Activated T-cell treated with anti-CD3 and anti-CD28 coated beads for 24 hours (primary cell): ENCODE results near the gene ELOB.

Source experiments
- DNase-seq: peaks from one replicate; pipeline ENCODE4 v3.0.0-alpha.2; 2020; ENCODE audit warnings: low read depth

Gene ELOB

DNA sequence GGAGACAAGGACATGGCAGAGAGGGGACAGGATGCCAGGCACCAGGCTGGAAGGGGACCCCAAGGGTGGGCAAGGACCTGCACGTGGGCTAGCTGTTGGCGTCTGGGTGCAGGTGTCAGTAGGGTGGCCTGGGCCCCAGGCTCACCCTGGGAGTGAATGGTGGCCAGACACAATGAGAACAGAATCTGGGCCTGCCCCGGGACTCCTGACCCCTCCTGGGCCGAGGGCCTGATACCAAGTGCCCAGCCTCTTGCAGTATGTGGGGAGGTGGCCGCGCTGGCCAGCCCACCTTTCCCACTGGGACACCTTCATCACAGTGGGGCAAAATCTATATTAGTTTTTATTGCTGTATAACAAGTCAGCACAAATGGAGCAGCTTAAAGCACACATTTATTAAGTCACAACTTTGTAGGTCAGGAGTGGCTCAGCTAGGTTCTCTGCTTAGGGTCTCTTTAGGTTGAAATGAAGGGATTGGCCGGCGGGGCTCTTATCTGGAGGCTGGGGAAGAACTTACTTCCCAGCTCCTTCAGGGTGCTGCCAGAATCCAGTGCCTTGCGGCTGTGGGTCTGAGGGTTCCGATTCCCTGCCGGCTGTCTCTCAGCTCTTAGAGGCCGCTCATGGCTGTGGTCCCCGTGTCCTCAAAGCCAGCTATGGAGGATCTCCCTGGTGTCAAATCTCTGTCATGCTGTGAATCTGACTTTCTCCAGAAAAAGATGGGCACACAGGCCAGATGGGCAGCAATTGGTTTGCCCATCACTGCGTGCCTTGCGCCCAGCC, 6.7 kb upstream of the ELOB start:
- DNase-seq, result no peak

DNA sequence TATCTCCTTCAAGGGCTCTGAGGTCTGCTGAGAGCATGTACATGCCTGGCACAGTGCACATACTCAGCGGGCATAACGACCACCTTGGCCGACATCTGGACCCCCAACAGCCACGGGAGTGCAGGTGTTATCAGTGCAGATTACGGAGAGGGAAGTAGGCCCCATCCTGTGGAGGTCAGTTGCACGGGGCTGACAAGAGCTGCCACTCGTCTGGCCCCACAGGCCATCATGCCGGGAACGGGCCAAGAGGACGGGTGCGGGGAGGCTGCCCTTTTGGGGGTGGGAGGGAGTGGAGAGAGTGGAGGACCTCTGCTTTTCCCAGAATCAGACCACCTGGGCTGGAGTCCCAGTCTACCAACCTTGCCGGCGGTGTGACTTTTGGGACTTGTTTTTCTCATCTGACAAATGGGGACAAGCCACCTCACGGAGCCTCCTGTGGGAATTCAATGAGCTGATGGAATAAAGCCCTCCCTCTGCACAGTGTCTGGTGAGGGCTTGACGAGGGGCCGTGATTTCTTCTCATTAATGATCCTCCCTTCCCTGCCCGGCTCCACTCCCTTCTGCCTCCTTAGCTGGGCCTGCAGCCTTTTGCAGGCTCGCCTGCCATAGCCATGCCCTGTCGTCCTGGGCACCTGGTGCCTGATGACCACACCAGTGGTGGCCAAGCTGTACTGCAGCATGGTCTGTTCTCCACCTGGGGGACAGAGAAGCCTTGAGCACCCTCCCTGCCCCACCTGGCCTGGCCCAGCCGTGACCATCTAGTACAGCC, 5.7 kb upstream of the ELOB start:
- no peak for DNase-seq

DNA sequence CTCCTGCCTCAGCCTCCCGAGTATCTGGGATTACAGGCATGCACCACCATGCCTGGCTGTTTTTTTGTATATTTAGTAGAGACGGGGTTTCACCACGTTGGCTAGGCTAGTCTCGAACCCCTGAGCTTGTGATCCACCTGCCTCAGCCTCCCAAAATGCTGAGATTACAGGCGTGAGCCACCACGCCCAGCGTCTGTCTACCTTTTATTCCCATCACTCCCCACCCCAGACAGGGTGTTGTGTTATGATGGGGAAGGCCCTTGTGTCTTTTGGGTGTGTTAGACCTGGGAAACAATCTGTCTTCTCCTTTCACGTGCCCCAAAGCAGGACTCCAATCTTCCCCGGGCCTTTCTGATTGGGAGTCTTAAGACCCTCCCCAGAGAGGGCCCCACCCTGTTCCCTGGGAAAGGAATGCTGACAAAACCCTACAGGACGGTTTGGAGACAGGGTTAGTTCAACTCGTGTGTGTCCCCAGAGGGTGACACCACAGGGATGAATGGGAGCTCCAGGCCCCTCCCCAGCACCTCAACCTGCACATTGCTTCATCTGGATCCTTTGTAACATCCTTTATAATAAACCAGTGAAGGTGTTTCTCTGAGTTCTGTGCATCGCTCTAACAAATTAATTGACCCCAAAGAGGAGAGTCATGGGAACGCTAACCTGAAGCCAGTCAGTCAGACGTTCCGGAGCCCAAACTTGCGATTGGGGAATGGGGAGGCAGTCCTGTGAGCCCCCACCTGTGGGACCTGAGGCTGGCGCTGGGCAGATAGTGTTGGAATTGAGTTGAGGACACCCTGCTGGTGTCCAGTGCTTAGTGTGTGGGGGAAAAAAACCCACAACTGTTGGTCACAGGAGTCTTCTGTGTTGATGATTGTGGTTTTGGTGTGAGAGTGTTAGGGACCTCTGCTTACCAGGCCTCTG, 3.2 kb upstream of the ELOB start:
- DNase-seq, result no peak

DNA sequence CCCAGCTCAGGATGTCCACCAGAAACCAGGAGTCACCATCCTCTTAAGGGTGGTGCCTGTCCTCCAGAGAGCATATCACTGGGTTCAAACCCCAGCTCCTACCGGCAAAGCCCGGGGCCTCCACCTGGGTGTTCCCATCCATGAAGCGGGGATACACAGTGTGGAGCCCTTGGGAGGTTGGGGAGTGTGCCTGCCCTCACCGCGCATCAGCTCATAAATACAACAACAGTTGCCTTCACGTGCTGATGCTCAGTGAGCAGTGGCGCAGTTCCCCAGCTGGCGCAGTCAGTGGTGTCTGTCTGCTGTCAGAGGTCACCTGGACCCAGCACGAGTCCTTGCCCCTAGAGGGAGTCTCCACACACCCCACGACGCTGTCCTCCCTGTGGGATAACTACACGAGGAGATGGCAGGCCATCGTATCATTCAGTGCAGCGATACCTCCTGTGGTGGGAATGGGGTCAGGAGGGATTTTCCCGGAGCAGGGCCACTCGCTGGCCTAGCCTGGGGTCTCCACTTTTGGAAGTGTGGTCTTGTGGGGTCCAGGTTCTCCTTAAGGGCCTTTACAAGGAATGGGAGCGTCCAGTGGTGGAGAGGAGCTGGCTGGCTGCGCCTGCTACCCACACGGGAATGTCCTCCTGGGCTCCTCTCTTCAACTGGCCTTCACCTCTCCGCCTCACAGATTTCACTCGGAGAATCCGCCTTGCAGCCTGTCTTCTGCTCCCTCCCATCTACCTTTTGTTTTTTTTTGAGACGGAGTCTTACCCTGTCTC, 2.3 kb upstream of the ELOB start:
- no peak for DNase-seq

DNA sequence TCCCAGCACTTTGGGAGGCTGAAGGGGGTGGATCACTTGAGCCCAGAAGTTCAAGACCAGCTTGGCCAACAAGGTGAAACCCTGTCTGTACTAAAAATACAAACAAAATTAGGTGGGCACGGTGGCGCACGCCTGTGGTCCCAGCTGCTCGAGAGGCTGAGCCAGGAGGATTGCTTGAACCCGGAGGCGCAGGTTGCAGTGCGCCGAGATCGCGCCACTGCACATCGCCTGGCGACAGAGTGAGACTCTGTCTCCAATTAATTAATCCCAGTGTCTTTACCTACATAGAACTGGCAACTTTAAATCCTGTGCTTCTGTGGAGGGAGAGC, 1.5 kb upstream of the ELOB start:
- DNase-seq, result no peak

DNA sequence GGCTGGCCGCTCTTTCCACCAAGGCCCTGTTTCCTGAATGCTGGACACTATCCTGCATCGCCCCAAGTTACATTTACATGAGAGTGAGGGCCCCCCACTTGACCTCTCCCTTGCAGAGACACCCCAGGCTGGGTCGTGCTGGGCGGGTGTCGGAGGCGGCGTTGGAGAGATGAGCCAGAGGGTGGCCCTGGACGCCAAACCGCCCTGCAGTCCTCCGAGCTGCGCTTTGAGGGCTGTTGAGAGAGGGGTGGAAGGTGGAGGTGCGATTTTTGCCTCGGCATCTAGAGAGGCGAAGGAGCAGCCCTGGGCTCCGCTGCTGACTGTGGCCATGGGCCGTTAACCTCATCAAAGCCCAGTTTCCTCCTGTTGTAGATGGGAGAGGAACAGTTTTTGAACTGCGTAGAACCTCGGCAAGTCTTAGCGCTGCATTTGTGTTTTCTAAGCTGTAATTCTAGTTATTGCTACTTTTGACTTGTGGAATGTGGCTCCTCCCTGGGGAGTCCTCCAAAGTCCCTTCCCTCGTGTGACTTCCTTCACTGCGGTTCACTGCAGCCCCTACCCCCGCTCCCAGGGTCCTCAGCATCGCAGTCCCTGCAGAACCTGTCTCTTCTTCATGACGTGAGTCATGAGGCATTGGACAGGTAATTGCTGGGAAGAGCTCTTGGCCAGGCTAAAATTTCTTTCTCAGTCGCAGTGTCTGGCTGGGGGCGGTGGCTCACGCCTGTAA, 986 bp upstream of the ELOB start:
- DNase-seq, result no peak

DNA sequence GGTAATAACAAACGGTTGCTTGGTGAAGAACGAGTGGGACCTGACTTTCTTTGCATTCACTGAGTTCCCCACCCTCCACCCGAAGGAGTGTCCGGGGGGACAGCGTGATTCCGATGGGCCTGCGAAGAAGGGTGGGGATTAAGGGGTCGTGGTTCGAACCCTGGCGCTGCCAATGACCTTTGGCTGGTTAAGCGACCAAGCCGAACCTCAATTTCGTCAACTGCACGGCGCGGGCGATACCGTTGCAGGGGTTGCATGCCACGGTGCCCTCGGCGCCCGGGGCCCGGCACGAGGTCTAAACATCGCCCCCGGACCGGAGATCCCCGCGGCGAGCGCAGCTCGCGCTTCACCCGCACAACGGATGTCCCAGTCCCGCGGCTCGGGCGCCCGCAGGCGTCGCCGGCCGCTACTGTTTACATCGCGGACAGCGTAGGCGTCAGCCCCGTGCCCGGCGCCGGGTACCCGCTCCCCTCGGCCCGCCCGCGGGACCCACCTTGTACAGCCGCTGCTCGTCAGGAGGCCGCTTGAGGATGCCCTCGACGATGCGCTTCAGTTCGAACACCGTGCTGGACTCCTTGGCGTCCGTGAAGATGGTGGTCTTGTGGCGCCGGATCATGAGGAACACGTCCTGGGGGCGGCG, 460 bp downstream of the ELOB start:
- DNase-seq, result no peak

DNA sequence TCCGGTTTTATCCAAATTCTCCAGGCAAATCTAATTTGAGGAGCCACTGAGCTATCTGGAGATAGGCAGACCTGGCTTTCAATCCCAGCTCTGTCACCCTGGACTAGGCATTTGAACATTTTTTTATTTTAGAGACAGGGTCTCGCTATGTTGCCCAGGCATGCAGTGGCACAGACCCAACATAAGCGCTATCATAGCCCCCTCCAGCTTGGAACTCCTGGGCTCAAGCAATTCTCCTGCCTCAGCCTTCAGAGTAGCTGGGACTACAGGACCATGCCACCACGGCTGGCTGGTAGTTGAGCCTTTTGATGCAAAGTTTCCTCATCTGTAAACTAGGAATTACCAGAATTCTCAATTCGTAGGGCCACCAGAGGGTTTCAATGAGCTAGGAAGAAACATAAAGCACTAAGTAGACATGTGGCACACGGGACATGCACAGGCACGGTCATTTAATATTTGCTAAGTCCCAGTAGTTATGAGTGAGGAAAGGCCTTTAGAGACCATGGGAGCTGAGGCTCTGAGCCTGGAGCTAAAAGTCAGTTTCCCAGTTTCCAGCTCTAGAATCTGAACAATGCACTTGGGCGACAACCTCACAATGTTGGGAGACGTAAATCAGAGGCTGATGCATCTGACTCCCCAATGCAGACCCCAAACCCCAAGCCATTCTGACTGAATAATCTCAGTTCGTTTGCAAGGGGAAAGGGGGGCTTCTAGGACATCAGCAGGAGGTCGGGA, 1.1 kb downstream of the ELOB start:
- DNase-seq, result no peak

DNA sequence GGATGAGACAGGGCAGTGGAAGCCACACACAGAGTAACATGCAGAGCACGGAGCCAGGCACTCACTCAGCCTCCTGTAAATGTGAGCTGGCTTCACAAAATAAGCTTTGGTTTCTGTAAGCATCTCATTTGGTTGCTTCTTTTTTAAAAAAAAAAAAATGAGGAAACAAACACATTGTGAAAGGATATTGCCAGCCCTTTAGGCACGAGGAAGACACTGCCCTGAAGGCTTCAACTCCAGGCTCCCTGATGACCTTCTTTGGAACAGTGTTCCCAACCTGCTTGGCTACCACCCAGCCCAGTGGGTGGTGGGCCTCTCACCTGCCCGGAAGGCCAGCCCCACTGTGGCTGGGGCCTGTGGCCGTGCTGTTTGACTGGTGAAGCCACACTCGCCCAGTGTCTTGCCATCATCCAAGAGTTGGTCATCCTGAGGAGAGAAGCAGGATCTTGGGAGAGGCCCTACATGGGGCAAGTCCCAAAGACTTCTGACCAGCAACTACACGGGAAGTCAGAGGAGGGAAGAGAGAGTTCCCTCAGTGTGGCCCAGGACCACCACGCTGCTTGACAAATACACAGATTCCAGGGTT, 1.9 kb downstream of the ELOB start:
- DNase-seq, result no peak

DNA sequence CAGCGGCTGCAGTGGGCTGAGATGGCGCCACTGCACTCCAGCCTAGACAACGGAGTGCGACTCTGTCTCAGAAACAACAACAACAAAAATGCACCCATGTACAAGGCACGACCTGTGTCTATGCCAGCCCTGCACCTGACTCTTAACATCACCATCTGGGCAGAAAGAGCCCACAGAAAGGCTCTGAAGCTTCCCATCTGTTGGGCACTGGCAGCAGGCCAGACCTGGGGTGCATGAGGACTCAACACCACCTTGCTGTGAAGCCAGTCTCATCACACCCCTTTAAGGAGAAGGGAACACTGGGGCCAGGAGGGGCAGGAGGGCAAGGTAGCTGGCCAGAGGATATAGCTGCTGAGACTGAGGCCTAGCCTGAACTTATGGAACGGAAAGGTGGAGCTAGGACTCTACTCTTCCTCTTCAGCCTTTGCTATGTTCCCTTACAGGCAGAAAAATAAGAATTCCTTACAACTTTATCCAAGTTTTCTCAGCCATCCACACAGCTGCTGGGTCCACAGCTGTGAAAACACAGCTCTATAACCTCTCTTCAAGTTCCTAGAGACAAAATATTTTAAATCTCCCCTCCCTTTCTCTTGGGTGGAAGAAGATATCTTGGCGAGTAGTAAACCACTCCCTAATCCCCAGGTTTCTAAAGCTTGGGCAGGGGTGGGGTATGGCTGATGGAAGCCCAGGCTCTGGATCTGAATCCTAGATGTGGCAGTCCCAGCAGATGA, 2.8 kb downstream of the ELOB start:
- DNase-seq, result no peak

DNA sequence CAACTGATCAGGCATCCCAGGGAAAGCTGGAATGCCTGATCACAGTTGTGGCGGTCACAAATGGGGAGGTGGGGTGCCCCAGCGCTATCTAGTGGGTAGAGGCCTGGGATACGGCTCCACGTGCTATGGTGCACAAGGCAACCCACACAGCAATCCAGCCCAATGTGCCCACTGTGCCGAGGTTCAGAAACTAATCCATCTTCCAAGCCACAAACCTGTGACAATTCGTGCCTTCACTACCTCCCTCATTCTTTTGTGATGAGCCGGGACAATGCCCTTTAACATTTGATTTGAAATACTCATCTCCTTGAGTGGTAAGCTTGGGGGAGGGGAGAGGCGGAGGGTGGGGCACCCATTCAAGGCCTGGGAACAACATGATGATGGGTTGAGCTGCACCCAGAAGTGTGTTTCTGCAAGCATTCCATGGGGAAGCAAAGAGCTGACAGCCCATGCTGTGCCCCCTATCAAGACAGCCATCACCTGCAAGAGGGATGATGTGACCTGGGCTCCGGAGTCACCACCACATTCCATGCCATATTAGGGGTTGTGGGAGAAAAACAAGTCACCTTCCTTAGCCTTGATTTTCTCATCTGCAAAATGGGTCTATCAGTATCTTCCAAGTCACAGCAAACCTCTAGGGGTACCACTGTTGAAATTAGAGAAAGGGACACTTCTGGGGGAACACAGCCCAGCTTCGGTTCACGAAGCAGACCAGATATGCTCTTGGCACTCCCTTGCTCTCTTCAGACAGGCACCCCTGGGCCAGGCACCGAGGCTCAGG, 3.7 kb downstream of the ELOB start:
- DNase-seq, result no peak

DNA sequence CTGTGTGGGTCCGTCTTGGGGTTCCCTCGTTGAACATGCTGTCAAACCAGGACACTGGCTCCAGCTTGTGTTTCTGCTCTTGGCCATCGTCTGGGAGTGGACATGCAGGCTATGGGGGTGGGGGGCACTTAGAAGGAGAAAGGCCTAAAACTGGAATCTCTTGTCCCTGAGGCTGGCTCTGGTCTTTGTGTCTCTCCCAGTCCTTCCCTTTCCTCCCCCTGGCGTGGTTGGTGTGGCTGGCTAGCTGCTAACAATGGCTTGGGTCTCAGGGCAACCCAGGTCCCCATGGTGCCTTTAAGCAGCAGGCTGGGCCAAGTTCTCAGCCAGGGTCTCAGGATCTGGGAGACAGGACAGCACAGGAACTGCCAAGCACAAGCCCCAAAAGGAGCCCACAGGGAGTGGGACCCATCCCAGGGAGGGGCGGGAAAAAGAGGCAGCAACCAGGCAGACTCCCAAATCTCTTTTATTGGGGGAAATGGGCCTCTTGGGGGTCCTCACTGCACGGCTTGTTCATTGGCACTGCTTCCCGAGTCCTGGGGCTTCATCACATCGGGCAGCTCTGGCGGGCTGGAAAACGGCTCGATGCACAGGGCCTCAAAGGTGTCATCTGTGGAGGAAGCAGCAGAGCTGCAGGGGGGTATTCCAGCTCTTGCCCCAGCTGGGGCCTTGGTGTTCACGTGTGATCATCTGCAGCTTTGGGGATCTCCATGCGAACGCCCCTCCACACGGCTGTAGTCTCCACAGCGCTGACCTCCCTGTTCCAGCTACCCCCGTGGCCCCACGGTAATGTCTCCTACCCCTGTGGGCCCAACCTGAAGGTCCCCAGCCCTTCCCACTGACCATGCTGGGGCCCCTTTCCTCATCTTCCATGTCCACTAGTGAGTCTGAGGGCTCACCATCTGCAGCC, 5.3 kb downstream of the ELOB start:
- no peak for DNase-seq

DNA sequence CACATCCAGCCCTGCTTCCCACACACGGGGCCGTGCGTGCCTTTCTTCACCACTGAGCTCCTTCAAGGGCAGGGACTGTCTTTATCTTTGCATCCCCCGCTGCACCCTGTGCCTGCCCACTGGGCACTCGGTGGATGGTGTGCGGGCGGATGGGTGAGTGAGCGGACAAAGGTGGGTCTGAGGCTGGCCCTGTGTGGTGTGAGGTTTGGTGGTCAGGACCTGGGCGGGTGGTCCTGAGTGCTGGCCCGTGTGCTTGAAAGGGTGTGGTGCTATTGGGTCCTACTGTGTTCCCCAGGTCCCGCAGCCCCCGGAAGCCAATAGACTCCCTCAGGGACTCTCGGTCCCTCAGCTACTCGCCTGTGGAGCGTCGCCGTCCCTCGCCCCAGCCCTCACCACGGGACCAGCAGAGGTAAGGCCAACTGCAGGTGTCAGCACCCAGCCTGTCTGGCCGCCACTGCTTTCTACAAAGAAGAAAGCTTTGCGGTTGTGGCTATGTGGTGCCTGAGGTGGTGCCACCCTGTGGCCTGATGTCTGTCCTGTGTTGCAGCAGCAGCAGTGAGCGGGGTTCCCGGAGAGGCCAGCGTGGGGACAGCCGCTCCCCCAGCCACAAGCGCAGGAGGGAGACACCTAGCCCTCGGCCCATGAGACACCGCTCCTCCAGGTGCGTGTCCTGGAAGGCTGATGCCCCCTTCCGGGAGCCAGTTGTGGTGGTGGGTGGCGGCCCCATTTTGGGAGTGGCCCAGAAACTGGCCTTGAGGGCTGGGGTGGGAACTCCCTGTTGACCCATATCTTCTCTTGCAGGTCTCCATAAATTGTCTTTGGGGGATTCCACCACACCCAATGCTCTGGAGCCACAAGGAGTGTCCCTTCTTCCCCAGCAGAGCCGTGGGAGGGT, 6.8 kb downstream of the ELOB start:
- DNase-seq, result no peak

DNA sequence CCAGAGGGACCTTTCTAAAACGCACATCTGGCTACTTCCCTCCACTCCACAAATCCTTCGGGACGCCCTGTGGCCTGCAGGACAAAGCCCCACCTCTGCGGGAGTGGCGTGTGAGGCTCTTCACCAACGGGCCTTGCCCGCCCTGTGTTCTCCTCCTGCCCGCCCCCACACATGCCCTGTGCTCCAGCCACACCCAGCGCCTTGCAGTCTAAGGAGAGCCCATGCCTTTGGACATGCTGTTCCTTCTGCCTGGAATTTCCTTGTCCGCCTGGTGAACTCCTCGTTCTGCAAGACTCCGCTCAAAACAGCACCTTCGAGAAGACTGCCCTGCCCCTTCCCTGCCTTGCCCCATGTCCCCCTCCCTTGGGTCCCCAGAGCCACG, 7.4 kb downstream of the ELOB start:
- DNase-seq, result no peak

DNA sequence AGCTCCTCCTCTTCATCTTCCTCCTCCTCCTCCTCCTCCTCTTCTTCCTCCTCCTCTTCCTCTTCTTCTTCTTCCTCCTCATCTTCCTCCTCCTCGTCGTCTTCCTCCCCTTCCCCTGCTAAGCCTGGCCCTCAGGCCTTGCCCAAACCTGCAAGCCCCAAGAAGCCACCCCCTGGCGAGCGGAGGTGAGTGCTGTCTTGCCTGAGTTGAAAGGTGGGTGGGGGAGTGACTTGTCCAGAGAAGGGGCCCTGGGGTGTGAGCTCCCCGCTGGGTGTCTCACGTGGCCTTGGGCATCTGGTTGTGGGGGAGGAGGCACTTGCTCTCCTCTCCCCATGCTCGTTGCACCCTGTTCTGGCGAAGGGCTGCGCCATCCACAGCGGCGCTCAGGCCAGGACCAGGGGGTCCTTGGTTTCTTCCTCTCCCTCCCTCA, 8.0 kb downstream of the ELOB start:
- DNase-seq, result no peak
